Stimulated activated CD4-positive, alpha-beta T cell treated with anti-CD3 and anti-CD28 coated beads, TNF-alpha, amount 100 ng/mL, for 1 hour (primary cell): ENCODE measurements around the gene TEX14.
A peak's percentile ranks its signal among the peaks of the same experiment; 100 is the strongest.
"Not testable (repeated sequence)": the region's sequence is repeated elsewhere in the genome, so short reads cannot be mapped to it uniquely, and the experiment has no call there.

Experiments used
- DNase-seq, 3 donors: peaks; one replicate each; pipeline ENCODE4 v3.0.0-alpha.2; 2020; ENCODE audit warnings: low read depth in 3 of 3, low spot score in 1 of 3

TEX14 gene

DNA sequence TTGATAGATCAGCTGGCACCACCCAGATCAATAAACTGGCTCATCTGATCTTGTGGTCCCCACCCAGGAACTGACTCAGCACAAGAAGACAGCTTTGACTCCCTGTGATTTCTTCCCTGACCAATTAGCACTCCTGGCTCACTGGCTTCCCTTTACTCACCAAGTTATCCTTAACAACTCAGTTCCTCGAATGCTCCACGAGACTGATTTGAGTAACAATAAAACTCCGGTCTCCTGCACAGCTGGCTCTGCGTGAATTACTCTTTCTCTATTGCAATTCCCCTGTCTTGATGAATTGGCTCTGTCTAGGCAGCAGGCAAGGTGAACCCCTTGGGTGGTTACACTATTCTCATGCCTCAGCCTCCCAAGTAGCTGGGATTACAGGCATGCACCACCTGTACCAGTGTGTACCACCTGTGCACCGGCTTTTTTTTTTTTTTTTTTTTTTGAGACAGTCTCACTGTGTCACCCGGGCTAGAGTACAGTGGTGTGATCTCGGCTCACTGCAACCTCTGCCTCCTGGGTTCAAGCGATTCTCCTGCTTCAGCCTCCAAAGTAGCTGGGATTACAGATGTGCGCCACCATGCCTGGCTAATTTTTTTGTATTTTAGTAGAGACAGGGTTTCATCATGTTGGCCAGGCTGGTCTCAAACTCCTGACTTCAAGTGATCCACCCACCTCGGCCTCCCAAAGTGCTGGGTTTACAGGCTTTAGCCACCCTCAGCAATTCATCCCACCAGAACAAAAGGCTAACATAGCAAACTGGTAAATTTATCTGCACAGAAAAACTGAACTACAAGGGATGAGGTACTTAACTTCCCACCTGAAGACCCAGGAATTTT lies 33.7 kb downstream of the TEX14 start:
- not testable (repeated sequence) for DNase-seq

DNA sequence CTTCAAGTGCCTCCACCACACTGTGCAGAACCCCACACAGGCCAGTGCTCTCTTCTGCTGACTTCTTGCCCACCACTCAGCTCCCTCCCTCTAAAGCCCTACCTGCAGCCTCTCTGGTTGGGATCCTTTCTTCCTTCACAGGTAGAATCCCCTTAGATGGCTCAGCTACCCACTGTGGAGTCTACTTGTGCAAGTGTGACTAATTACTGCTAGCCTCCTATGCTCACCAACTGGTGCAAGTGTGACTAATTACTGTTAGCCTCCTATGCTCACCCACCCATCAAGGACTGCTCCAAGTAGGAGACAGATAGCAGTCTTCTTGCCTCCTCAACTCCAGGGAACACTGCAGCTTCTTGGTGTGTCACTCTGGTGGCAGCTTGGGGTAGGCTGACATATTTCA lies 43.6 kb downstream of the TEX14 start:
- no peak for DNase-seq

DNA sequence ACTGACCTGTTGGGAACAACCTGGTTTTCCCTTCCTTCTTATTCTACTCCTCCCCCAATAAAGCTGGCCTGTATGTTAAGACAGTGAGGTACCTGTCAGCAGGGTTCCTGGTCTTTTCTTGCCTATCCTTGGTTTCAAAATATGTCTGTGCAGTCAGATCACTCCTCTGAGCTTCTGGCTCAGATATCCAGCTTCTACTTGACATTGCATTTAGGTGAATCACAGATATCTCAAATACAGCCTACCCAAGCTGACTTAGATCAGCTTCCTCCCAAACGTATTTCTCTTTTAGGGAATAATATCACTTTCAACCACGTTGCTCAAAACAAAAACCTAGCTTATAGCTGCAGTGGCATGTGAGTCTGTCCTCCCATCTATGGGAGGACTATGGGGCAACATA lies 48.7 kb downstream of the TEX14 start:
- no peak for DNase-seq

DNA sequence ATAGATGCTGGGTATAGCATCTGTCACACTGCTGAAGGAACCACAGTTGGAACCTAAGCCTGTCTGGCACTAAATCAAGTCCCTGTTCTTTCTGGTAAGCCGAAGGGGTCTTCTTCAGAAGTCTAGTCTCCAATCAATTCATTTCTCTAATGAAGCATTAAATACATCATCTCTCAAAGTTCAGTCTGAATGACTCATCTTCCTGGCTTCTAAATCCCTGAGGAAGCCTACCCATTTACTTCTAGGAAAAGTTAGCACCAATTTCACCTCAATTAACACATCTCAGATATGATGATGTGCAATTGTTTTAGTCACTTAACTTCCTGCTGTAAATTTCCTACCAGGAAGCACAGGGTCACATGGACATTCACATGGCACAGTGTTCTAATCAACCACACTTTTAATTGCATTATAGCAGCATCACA lies 49.9 kb downstream of the TEX14 start:
- DNase-seq, result no peak

DNA sequence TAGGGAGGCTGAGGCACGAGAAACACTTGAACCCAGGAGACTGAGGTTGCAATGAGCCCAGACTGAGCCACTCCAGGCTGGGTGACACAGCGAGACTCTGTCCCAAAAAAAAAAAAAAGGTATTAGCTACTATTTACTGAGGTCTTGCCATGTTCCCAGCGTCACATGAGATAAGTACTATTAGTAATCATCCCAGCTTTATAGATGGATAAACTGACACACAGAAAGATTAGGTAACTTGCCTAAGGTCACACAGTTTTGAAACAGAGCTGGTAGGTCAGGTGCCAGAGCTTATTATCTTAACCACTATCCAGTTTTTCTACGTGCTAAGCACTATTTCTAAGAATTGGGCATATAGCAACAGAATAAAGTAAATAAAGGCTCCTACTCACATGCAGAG lies 51.6 kb downstream of the TEX14 start:
- DNase-seq, result no peak

DNA sequence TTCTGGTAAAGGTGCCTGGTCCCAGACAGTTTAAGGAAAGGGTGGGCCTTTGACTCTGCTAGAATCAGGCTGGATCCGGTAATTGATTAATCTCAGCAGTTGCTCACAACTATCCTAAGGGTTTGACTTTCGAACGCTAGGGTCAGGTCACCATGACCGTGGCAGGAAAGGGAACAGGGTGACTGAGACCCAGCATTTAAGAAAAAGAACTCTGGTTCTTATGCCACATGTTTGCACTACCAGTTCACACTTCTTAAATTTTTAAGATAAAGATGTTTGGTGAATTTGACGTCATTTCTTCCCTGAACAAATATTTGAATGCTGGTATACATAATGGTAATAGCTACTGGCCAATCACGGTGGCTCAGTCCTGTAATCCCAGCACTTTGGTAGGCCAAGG lies 52.2 kb downstream of the TEX14 start:
- DNase-seq, result no peak

DNA sequence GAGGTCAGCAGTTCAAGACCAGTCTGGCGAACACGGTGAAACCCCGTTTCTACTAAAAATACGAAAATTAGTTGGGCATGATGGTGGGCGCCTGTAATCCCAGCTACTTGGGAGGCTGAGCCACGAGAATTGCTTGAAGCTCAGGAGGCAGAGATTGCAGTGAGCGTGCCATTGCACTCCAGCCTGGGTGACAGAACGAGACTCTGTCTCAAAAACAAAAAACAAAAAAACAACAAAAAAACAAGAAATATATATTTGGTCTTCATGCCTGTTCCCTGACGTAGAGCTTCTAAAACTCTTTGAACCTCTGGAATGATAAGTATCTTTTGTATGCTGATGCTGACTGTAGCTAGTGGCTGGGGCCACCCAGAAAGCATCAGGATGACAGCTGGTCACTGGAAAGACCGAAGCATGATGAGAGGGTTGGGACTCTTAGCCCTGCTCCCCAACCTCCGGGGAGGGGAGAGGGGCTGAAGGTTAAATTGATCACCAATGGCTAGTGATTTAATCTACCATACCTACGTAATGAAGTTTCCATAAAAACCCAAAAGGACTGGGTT lies 54.8 kb downstream of the TEX14 start:
- DNase-seq, result no peak

DNA sequence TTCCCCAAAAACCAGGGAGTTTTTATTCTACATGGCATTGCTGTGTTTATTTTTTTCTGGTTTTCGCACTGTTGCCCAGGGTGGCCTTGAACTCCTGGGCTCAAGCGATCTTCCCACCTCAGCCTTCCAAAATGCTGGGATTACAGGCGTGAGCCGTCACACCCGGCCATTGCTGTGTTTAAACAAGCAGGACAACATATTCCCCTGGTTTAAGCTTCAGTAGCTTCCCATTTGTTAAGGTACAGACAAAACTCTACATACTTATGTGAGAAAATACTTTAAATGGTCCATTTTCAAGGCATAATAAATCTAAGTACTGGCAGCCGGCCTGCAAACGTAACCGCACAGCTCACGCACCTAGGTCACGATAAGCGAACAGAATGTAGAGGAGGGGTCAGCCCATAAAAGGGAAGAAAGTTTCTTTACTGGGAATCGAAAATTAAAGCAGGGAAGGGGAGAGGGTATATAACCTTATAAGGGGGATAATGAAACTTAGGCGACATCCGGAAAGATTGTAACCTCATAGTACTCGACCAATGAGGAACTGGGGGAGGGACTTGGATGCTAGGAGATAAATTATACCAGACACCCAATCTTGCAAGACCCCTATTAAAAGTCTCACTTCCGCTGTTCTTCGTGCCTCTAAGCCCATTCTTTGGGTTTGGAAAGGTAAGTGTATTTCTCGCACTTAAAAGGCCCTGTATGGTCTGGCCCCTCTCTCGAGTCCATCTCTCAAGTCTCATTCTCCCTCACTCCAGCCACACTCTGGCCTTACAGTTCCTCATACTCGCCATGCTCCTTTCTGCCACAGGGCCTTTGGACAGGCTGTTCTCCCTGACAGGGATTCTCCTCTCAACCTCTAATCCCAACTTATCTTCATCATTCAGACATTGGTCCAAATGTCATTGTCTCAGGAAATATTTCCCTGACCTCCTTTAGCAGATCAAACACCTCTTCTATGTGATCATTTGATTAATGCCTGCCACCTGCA lies 59.2 kb downstream of the TEX14 start:
- no peak for DNase-seq

DNA sequence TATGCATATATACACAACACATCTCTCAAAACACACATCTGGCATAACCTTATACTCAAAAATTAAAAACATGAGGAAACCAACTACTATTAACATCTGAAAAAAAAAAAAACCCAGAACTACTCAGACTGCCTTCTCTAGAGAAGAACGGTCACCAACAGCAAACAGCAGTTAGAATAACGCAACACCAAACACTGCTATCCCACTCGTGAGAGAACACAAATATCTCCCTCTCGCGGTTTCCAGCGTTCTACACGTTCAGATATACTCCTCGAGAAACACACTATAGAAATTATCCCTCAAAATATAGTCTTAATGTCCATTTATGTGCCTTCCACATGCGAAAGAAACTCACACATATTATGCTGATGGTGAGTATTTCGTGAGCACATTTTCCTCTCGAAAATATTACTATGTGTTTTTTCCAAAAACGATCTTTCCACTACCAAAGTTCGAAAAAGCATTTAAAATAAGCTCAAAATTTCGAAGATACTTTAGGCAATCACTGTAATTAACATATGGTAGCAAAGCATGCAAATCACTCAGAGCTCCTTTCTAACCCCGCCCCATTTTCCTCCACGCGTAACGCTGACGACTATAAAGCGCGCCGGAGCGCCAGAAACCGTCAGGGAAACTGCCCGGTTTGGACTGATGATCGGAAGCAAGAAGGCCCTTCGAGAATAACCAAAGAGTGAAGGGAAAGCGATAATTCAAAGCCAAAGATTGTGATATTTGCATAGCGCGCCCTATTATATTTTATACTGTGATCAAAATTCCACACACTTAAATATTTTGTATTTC lies 60.1 kb downstream of the TEX14 start:
- DNase-seq, result peak; percentile 78 to 90 (median 84)

DNA sequence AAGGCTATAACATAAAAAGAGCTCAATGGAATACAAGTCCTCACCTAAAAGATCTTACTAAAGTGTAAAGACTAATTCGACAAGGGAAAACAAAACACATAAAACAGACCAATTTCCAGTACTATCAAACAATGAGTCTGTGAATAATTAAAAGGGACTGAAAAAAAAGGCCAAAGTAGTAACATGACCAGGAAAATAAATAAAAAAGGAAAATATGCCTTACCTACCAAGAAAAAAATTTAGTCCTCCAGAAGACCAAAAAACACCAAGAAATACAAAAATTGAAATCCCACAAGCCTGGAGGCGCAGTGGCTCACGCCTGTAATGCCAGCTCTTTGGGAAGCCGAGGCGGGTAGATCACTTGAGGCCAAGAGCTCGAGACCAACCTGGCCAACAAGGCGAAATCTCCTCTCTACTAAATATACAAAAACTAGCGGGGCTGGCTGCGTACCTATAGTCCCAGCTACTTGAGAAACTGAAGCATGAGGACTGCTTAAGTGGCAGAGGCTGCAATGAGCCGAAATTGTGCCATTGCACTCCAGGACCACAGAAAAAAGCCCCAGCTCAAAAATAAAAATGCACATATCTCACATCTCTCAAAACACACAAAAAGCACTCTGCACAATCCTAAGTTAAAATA lies 60.8 kb downstream of the TEX14 start:
- DNase-seq, result no peak

DNA sequence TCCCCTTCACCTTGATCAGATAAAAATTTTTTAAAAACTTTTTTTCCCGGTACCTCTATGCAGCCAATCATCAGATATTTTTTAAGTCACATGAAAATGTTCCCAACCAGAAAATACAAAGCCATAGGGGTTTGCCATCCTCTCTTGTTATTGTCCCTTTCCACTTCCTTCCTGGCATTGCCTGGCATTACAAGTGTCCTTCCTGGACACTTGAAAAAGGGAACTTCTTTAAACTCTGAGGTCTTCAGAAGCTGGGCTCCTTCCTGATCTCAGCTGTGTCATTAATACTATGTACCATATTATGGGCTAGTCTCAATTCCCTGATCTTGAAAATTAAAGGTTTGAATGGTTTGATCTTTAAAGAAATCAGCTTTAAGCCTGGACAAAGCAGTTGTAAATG lies 64.9 kb downstream of the TEX14 start:
- DNase-seq, result no peak

DNA sequence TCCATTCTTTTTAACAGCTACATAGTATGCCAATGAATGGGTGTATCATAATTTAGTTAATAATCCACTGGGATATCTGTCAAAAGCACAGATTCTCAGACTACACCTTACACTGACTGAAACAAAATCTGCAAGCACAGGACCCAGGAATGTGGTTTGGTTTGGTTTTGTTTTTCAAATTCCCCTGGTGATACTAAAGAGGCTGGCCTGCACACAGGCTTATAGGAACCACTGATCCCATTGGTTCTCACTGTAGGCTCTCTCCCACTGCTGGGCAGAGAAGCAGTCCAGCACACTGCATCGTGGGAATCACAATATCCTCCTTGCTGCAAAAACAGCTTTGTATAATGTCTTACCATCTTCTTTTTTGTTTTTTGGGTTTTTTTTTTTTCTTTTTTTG lies 67.1 kb downstream of the TEX14 start:
- DNase-seq, result no peak

DNA sequence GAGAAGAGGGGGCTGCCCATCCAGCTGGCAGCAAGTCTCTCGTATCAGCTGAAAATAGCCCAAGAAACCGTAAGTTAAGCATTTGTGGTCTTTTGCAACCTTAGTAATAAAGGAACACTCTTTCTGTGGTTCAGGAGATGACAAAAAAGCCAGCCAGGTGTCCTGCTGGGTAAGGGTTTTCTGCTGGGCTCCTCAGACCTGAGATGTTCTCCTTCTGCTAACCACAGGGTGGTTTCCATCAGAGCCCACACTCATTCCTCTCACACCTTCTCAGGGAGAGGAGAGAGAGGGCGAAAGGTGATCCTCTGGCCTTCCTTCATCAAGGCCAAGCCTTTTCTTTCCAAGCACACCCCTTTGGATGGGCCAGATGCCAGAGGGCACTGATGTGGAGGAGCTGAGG lies 70.7 kb downstream of the TEX14 start:
- no peak for DNase-seq

DNA sequence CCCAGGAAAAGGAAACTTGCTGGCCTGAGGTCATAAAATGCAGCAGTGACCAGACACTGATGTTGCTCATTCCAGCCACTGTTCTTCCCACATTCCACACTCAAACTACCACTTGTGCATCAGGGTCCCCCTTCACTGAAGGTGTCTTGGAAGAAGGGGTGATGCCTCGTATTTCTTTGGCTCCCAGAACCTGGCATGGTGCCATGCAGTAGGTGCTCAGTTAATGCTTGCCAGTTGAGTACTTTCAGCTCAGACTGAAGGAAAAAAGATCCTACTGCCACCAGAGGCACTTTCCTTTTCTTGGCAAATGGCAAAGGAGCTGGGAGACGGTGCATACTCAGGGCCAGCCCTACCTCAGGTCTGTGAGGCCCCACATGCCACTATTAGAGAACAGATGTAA lies 73.5 kb downstream of the TEX14 start:
- no peak for DNase-seq

DNA sequence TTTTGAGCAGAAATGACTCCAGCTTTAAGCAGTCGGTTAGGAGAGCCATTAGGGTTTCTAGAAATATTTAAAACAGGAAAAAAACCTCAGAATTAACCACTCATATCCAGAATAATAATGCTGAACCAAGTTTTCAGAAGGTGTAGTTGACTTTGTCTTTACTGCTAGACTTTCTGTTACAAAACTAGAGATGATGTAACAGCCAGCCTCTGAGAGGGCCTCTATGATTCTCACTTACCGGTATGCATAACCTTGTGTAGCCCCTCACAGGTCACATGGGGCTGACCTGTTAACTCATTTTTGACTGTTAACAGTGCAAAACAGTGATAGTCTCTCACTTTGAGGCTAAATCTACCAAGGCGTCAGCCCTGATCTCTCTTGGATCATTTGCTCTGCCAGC lies 74.3 kb downstream of the TEX14 start:
- DNase-seq, result no peak

DNA sequence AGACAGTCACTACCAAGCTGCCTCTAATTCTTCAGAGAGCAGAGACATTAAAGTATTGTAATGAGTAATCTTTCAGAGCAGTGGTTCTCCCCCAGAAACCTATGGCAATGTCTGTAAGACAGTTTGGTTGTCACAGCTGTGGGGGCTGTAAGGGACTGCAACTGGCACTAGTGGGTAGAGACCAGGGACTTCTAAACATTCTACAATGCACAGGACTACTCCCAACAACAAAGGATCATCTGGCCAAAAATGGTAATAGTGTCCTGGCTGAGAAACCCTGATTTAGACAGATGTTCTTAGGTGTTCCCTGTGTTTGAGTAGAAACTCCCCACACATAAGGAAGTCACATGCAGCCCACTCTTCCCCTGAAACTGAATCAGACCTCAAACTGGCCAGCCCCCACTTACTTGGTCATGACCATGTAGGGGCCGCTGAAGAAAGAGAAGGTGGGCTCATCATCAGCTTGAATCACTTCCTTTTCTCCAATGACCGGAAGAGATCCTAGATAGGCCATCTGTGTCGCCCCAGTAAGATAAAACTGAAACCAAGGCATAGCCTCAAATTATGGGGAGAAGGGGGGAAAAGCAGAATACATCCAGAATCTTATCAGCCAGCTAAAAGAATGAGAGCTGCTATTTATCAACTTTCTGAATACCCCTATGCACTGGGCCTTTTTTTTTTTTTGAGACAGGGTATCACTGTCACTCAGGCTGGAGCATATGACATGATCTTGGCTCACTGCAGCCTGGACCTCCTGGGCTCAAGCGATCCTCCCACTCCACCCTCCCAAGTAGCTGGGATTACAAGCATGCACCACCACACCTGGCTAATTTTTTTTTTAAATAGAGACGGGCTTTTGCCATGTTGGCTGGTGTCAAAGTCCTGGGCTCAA lies 75.8 kb downstream of the TEX14 start:
- DNase-seq, result no peak

DNA sequence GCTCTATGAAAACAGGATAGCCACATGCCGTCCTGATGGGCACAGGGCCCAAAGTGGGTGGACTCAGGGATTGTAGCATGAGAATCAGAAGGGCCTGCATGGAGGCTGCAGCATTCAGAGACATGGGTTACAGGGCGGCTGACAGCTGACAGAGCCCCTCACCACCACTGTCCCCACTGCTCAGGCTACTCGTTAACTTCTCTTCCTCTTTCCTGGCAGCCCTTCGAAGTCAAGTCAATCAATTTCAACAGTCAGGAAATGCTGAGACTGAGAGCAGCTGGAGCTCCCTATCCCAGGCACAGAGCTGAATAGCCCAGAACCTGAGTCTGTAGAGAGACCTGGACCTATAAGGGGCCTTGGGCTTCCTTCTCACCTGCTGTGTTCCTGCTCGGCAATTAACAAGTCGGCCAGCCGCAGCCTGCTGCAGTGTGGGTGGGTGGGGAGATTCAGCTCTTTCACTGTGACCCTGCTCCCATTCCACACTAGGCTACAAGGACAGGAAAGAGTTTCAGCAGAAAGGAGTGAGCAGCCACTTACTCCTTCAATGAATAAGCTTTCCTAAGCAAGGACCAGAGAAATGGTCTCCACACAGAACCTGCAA lies 76.9 kb downstream of the TEX14 start:
- DNase-seq, result no peak

DNA sequence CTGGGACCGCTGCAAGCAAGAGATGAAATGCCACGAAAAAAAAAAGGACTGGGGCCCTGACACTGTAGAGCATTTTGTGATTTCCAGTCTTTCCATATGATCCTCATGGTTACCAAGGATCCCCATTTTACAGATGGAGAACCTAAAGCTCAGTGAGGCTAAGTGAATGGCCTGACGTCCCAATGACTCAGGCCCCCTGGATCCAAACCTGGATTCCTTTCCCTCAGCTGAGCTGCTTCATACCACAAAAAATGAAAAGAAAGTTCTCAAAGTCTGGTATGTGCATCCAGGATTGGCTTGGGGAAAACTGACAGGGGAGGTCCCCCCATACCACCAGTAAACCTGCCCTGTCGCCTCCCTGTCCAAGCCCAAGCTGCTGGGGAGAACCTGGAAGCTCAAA lies 80.5 kb downstream of the TEX14 start:
- no peak for DNase-seq

DNA sequence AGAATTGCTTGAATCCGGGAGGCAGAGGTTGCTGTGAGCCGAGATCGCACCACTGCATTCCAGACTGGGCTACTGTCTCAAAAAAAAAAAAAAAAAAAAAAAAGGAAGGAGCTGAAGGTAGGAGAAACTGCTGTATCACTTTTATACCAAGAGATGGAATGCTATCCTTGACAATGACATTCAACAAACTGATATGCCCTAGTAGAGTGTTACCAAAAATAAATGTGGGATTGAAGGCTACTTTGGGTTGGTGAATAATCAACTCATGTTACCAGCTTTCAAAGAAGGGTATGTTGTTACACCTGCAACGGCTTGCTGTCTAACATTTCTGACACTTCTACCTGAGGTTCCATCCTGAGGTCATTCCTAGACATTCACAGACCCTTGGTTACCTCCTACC lies 84.9 kb downstream of the TEX14 start:
- DNase-seq, result no peak
